ENCODE data around the gene LRRC27. TPM values are rescaled to one million over a fixed set of nuclear protein-coding genes. Genes with fewer than 3 reads are reported as not detected.

The LRRC27 gene
- total RNA-seq, 4 donors from 2014 or later = 5.9 to 69.5 (median 8.3) TPM; not detected in 1

DNA sequence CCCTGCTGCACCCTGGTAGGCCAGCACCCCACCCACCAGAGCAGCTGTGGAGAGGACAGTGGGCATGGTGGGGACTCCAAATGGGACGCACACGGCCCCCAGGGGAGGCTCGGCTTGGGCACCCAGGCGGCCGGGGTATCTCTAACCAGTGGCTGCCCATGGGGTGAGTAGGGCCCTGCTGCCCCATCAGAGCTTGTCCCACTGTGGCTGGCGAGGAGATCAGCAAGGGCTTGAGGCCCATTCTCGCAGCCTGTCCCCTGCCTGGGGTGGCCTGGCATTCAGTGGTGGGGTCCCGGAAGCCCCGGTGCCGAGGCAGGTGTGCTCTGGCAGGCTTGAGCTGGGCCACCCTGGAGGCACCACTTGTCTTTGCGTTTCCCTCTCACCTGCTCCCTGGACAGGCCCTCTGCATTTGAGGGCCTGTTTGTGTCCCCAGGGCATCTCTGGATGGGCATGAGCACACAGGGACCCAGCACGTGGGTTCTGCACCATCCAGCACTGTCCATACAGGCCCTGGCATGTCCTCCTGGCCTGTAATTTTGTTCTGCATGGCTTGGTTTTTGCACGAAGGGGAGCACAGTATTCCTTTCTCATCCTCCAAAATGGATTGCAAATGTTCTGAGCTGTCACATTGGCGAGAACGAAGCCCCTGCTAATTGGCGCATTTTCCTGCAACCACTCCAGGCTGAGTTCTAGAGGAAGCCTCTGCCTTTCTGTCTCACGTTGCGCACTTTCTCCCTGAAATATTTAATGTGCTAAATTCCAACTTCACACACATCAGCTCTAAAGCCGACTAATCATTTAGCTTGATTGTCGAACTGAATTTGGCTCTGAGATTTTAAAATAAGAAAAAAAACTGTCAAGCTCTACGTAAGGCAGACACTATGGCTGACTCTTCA, 92.2 kb downstream of the LRRC27 start:
- intact Hi-C loops (cut with DNase I; ENCODE audit: low total_unique reads) (no loop called here), in situ Hi-C loops (cut with MboI; ENCODE audit: low pct_ligation_motif_present in 1 of 4, low pct_unique_long_range_greater_than_20kb in 1 of 4, low sequenced_read_pairs in 3 of 4) (no loop called here)
- Histone ChIP-seq H3K36me3 (no peaks in the 10 kb centered on the region), H3K4me1 (peaks cover 37 to 49% (median 40%) of the 10 kb centered on the region in 4 donors), H3K4me3 (no peak overlapping the region), H3K9me3 (no peaks in the 10 kb centered on the region), H3K27me3 (no peaks in the 10 kb centered on the region), H3K27ac (no peak overlapping the region)
- no peak for DNase-seq
- no peak for TF ChIP-seq POLR2A (IDR thresholded peaks at IDR 0.05)
- no peak for TF ChIP-seq POLR2AphosphoS5 (IDR thresholded peaks at IDR 0.05)
- no peak for TF ChIP-seq CTCF (IDR thresholded peaks at IDR 0.05)
- no peak for TF ChIP-seq EP300 (IDR thresholded peaks at IDR 0.05; ENCODE audit: low read depth)
- WGBS, 2 donors (ENCODE audit: low coverage in 1 of 2) = 80 to 88% methylated on average over 2 to 21 of the region's 21 CpGs

DNA sequence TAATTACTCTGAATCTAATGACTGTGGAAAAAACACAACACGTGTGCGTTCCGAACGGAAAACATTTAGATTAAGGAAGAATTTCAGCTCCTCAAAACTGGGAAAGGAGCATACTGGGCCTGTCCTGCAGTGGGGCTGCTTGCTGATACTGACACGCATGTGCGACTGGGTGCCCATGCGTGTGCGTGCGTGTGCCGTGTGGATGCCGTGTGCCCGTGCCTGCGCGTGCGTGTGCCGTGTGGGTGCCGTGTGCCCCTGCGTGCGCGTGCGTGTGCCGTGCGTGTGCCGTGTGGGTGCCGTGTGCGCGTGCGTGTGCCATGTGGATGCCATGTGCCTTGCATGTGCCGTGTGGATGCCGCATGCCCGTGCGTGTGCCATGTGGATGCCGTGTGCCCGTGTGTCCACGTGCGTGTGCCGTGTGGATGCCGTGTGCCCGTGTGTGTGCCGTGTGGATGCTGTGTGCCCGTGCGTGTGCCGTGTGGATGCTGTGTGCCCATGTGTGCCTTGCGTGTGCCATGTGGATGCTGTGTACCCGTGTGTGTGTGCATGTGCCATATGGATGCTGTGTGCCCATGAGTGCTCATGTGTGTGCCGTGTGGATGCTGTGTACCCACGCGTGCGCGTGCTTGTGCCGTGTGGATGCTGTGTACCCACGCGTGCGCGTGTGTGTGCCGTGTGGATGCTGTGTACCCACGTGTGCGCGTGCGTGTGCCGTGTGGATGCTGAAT, 93.2 kb downstream of the LRRC27 start:
- no peak for DNase-seq
- in situ Hi-C loops (cut with MboI; ENCODE audit: low pct_ligation_motif_present in 1 of 4, low pct_unique_long_range_greater_than_20kb in 1 of 4, low sequenced_read_pairs in 3 of 4) = no loop called here
- Histone ChIP-seq H3K4me3 (no peak overlapping the region), H3K27ac (no peak overlapping the region), H3K36me3 (no peaks in the 10 kb centered on the region), H3K9me3 (no peaks in the 10 kb centered on the region), H3K4me1 (peaks cover 33 to 47% (median 39%) of the 10 kb centered on the region in 4 donors), H3K27me3 (no peaks in the 10 kb centered on the region)
- 96% methylated on average over 4 to 61 of the region's 61 CpGs for WGBS, 2 donors (ENCODE audit: low coverage in 1 of 2)
- intact Hi-C loops (cut with DNase I; ENCODE audit: low total_unique reads) = no loop called here
- no peak for TF ChIP-seq POLR2AphosphoS5 (IDR thresholded peaks at IDR 0.05)
- TF ChIP-seq CTCF (IDR thresholded peaks at IDR 0.05) = no peak
- TF ChIP-seq POLR2A (IDR thresholded peaks at IDR 0.05) = no peak
- no peak for TF ChIP-seq EP300 (IDR thresholded peaks at IDR 0.05; ENCODE audit: low read depth)

- in situ Hi-C loops (cut with MboI; ENCODE audit: low pct_ligation_motif_present in 1 of 4, low pct_unique_long_range_greater_than_20kb in 1 of 4, low sequenced_read_pairs in 3 of 4) = no loop called here
- intact Hi-C loops (cut with DNase I; ENCODE audit: low total_unique reads) = no loop called here
- Histone ChIP-seq H3K4me1 (peaks cover 27 to 41% (median 33%) of the 10 kb centered on the region in 4 donors), H3K36me3 (no peaks in the 10 kb centered on the region), H3K9me3 (no peaks in the 10 kb centered on the region), H3K4me3 (no peak overlapping the region), H3K27ac (no peak overlapping the region), H3K27me3 (no peaks in the 10 kb centered on the region)
- WGBS, 2 donors (ENCODE audit: low coverage in 1 of 2) = 94% methylated on average over 9 of the region's 9 CpGs; no CpG with 5 or more reads in 1 of the 2 donors
- no peak for DNase-seq
- TF ChIP-seq POLR2A (IDR thresholded peaks at IDR 0.05) = no peak
- no peak for TF ChIP-seq EP300 (IDR thresholded peaks at IDR 0.05; ENCODE audit: low read depth)
- TF ChIP-seq CTCF (IDR thresholded peaks at IDR 0.05) = no peak
Measured at GRCh38 chr10:132425757-132426155, 93.8 kb downstream of the LRRC27 start.

- Histone ChIP-seq H3K4me1 (peaks cover 13 to 27% (median 19%) of the 10 kb centered on the region in 4 donors), H3K27me3 (no peaks in the 10 kb centered on the region), H3K9me3 (no peaks in the 10 kb centered on the region), H3K27ac (no peak overlapping the region), H3K4me3 (no peak overlapping the region), H3K36me3 (no peaks in the 10 kb centered on the region)
- no peak for DNase-seq
- TF ChIP-seq CTCF (IDR thresholded peaks at IDR 0.05) = no peak
- TF ChIP-seq EP300 (IDR thresholded peaks at IDR 0.05; ENCODE audit: low read depth) = no peak
- TF ChIP-seq POLR2AphosphoS5 (IDR thresholded peaks at IDR 0.05) = no peak
- no peak for TF ChIP-seq POLR2A (IDR thresholded peaks at IDR 0.05)
- intact Hi-C loops (cut with DNase I; ENCODE audit: low total_unique reads) (no loop called here), in situ Hi-C loops (cut with MboI; ENCODE audit: low pct_ligation_motif_present in 1 of 4, low pct_unique_long_range_greater_than_20kb in 1 of 4, low sequenced_read_pairs in 3 of 4) (no loop called here)
- WGBS, 2 donors (ENCODE audit: low coverage in 1 of 2) = 84 to 93% methylated on average over 8 to 10 of the region's 10 CpGs
Measured at GRCh38 chr10:132427006-132427771, 95.2 kb downstream of the LRRC27 start.

Data from transverse colon (tissue), 4 donors.